Muscle of back (tissue), 11 donors: ENCODE measurements around the gene TMEM106C. TPM values are rescaled to one million over a fixed set of nuclear protein-coding genes. Genes with fewer than 3 reads are reported as not detected.
"Not testable (repeated sequence)": the region's sequence is repeated elsewhere in the genome, so short reads cannot be mapped to it uniquely, and the experiment has no call there.

Experiments
- DNase-seq, 3 donors: peaks; one replicate each; pipeline versions ENCODE4 v3.0.0 to v3.0.0-alpha.2; 2013
- polyA plus RNA-seq, 10 donors: library from polyadenylated mRNA; unstranded; fragments of 120-200 nt; gene quantifications; one replicate each; pipeline ENCODE4 v1.2.1, GENCODE V29; 2013; ENCODE audit not compliant: insufficient read length in 10 of 10

TMEM106C gene
- polyA plus RNA-seq, 10 donors = 51.6 to 67.5 (median 57.6) TPM

DNA sequence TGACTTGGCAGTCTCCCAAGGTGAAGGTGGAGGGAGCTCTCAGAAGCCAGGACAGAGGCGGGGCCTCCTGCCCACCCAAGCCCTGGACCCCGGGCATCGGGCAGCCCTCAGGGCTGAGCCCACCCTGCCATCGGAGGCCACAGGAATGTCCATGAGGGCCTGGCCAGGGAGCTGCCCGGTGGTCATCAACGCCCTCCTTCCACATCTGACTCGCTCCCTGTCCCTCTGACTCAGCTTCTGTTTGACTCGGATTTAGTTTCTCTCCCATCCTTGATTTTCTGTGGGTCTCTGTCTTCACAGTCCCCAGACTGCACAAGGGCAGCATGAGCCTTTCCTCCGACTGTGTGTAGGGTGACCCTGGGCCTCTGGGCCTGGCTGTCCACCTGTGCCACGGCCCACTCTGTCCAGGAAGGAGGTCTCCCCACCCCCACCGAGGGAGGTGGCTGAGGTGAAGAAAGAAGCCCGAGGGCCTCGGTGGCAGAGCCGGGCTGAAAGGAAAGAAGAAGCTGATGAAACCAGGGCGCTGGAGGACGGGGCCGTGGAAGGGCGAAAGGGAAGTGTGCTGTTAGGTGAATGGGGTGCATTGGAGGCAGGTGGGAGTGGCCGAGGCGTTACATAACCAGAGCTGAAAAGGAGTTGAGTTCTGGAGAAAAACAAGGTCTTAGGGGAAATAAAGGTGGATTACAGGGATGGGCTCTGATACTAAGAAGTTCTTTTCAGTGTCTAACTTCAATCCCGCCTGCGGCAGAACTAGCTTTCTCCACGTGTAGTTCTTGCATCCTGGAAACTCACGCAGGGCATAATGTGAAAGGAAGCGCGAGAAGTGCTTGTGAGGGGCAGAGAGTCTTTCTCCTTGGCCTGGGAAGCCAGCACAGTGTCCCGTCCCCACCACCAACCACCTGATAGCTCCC lies 16.7 kb upstream of the TMEM106C start:
- DNase-seq = no peak

DNA sequence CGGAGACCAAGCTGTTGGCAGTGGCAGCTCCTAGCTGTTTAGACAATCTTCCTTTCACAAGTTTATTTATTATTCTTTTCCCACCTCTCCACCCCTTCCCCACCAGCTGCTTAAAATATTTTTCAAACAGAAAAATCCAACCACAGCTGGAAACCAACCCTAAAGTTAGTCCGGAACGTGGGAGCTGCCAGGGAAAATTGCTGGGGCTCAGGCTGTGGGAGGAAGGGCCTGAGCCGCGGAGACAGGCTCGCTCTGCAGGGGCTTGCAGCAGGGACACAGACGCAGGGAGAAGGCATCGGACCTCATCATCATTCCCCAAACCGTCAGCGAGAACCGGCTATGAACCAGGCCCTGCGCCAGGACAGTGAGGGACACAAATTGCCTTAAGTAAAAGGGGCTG lies 16.1 kb upstream of the TMEM106C start:
- peak in 1 of 3 donors; percentile 36 for DNase-seq

DNA sequence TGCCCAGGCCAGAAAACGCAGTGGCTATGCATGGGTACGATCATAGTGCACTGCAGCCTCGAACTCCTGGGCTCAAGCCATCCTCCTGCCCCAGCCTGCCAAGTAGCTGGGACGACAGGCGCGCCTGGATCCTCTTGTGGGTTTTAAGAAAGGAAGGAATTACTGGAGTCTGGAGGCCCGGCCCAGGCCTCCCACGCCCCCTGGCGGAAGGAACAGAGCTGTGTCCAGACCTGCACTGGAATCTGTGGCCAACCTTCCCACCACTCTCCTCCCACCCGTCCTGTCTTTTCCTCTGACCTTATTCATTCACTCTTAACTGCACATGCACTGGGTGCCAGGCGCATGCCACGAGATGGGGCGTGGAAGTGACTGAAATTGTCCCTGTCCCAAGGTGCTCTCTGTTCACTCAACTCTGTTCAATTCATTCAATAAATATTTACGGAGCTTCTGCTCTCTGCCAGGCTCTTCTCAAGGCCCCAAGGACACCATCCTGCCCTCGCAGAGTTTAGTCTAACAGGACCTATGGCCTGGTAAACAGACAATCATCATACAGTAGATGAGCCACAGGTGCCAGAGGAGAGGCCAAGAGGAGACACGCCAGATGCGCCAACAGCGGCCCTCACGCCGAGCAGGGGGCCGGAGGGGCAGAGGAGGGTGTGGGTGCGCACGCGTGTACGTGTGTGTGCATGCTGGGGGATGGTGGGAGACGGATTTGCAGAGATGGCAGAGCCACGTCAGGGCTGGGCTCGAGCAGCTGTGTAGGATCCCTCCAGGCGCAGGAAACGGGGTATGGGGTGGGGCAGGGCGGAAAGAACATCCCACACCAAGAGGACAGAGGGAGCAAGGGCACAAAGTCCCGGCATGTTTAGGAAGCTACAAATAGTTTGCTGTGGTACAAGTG lies 13.7 kb upstream of the TMEM106C start:
- peak; percentile 53 to 78 (median 73) for DNase-seq

DNA sequence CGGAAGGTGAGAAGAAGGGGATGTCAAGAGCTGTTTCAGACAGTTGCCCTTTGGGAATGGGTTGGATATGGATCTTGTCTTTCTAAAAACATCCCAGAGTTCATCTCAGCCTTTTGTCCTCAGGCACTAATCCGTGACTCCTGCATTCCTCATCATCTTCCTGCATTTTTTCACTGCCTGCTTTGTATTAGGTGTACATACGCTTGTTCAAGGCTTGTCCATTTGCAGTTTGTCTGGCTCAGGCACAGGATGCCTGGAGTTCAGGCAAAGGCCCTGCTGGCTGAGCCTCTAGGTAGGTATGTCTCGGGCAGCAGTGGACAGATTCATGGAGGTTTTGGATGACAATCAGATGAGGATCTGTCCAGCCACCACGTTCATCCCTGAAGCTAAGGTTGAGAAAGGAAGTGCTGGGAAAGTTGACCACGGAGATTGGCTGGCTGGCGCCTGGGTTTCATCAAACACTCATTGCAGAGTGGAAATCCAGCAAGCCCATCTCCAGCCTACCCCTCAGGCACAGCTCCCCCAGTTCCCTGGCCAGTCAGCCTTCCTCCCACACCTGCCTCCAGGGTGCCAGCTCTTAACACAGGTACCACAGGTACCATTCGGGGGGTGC lies 12.4 kb upstream of the TMEM106C start:
- DNase-seq = no peak

DNA sequence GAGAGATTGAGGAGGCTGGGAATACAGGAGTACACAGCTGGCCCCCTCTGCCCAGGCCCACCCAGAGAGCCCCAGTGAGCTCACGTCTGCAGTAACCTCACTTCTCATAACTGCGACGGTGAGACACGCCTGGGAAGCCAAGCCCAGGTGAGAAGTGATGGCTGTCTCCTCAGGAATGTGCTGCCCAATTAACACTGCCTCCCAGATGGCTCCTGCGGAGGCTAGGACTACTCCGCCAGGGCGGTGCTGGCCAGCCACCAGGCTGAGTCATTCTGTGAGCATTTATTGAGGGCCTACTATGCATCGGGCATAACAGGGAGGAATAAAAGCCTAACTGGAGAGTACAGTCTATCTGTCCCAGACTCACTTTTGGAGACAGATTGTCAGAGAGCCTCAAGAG lies 9.3 kb upstream of the TMEM106C start:
- no peak for DNase-seq

DNA sequence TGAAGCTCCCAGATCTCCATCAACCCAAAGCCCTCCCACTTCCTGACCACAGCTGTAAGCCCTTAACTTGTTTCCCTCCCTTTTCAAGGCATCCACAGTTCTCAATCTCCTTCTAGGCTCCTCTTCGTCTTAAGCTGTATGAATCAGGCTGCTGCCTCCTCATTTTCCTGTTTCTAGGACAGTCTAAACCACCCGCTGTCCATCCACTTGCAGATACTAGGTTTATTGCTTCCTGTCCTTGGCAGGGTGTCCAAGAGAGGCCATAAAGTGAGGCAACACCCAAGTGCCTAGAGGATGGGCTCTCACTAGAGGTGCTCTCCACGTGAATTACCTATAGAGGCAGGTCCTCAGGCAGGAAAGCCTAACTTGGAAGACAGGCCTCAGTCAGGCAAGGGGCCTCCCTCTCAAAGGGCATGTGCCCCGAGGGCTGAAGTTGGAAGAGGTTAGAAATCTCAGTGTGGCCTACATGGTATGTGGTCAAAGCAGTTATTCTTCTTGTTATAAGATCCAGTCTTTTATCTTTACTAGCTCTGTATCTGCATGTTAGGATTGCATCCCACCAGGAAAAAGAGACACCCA lies 8.8 kb upstream of the TMEM106C start:
- DNase-seq = no peak

DNA sequence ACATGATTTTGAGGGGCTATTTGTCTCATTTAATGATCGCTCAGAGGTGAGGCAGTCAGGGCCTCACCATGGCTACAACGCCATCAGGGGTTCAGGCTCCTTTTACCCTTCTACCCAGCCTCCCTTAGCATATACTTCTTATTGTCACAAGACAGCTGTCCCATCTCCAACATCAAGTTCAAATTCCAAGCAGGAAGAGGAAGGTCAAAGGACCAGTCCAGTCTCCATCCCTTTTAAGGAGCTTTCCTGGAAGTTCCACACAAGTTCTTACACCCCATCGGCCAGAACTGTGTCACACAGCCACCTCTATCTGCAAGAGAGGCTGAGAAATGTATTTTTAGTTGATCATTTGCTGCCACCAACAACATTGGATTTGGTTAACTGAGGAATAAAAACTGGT lies 8.3 kb upstream of the TMEM106C start:
- DNase-seq = no peak

DNA sequence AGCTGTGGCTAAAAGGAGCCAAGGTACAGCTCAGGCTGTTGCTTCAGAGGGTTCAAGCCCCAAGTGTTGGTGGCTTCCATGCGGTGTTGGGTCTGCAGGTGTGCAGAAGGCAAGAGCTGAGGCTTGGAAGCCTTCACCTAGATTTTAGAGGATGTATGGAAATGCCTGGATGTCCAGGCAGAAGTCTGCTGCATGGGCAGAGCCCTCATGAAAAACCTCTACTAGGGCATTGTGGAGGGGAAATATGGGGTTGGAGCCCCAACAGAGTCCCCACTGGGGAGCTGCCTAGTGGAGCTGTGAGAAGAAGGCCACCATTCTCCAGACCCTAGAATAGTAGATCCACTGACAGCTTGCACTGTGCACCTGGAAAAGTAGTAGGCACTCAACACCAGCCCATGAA lies 5.7 kb upstream of the TMEM106C start:
- not testable (repeated sequence) for DNase-seq

DNA sequence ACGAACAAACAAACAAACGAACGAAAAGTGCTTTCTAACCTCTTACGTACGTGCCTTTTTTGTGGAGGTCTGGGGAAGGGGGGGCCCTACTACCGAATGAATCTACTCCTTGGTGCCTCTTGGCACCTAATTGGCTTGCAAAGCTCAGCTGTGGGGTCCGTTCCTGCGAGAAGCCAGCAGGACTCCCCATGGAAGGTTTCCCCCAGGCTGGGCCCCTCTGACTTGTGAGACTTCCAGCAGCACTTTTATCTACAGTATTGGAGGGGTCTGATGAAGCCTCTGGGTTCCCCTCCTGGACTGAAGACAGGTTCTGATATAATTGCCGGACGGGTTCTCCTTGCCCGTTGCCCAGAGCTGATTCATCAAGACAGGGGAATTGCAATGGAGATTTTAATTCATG lies 1.2 kb upstream of the TMEM106C start:
- no peak for DNase-seq

DNA sequence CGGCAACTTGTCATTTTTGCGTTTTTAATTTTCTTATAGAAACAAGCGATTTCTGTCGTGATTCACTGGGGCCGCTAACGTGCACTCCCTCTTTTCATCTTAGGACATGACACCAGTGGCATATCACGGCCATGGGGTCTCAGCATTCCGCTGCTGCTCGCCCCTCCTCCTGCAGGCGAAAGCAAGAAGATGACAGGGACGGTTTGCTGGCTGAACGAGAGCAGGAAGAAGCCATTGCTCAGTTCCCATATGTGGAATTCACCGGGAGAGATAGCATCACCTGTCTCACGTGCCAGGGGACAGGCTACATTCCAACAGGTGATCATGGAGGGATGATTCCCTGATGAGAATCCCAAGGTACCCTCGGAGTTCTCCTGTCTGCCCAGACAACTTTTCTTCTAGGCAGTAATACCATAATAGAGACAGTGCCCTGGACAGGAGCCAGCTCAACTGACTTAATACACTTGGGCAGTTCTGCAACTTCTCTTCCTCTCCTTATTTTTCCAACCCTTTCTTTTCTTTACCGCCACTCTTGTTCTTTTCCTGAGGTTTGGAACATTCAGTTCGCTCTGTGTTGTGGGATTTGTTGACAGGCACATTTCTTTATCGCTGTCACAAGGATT lies 821 bp downstream of the TMEM106C start:
- peak in 2 of 3 donors; percentile 10 to 49 for DNase-seq

DNA sequence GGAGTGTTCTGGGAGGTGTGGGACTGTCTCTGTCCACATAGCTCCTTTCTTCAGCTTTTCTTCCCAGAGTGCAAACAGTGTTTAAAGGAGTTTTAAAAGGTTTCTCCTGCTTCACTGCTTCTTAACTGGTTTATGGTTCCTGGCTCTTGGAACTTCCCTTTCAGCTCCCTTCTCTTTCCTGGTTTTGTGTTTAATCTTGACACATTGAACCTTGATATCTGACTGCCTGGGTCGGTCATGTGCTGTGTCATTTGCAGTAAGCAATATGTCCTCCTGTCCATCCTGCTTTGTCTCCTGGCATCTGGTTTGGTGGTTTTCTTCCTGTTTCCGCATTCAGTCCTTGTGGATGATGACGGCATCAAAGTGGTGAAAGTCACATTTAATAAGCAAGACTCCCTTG lies 2.2 kb downstream of the TMEM106C start:
- no peak for DNase-seq

DNA sequence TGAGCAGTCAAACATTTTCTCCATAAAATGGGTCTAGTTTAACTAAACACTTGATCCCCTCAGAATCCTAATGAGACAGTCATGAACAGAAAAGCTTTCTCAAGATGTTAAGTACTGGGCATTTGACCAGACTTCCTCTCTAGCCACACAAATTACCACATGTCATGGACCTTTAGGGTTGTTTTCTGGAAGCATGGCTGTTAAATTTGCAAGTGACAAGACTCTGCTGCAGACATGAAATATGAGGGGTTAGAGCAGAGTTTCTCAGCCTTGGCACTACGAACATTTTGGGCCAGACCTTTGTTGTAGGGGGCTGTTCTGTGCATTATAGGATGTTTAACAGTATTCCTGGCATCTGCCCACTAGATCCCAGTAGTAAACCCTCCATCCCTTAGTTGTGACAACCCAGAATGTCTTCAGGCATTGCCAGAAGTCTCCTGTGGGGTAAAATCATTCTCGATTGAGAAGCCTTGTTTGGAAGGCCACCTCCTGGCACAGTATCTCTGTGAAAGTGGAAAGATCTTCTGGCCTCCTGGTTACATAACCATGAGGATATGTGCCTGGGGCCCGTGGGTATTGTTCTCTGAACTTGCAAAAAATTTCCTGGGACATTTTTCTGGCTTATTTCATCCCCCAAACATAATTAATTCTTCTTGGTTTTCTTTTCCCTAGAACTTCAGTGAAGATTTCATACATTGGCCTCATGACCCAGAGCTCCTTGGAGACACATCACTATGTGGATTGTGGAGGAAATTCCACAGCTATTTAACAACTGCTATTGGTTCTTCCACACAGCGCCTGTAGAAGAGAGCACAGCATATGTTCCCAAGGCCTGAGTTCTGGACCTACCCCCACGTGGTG lies 4.3 kb downstream of the TMEM106C start:
- peak in 2 of 3 donors; percentile 46 to 74 for DNase-seq

DNA sequence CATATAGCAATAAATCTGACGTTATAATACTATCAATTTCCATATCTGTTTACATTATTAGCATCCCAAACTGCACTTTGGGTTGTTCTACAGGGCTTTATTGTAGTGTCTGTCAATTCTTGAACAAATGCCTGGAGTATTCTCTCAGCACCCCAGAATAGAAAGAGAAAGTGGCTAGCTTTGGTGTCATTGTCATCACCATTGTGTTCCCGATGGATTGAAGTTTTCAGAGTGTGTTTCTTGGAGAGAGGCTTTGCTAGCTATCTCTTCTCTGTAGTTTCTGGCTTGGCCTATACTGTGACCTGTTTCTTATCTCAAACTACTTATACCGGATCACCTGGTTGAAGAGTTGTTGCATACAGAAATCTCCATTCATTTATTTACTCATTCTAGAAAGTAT lies 6.4 kb downstream of the TMEM106C start:
- DNase-seq = no peak

DNA sequence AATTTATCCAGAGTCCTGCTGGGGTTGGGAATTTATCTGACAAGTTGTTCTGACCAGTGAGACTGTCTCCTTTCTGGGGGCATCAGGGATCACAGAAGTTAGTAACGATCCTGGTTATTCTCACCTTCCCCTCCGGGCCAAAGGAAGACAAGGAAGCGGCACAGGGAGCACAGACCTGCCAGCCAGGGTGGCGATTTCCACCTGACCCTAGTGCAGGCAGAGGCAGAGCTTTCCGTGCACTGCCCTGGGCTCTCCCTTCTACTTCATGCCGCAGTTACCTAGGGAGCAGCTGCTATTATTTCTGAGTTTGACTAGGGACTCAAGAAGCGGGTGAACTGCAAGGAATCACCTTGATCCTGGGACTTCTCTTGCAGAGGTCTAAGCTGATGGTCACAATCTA lies 7.4 kb downstream of the TMEM106C start:
- no peak for DNase-seq

DNA sequence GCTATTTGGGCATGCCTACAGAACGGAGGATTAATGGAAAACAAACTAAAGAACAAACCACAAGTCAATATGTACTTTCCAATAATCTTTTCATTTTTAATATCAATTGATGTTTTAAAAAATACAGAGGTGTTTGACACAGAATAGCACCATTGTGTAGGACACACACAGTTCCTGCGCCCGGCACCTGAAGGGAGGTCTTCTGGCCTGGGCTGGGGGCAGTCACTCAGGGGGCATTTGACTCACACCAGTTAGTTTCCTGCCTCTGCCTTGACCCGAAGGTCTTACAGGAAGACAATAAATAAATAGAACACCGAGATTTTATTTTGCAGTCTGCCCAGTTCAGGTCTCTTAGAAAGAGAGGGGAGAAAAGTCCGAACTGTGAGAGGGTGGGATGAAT lies 9.5 kb downstream of the TMEM106C start:
- DNase-seq = no peak

DNA sequence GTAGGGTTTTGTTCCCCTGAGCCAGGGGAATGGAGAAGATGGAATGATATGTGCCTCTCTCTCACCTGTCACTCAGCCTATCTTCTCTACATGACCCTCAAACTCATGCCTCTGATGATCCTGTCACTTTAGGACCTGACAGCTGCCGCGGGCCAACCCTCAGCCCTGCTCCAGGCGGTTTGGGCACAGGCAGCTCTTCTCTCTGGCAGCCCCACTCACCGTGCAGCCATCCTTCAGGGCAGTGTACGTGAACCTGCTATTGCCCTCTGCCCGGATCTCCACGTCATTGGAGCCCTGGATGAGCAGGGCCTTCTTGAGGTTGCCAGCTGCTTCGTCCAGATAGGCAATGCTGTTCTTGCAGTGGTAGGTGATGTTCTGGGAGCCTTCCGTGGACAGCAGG lies 10.5 kb downstream of the TMEM106C start:
- no peak for DNase-seq

DNA sequence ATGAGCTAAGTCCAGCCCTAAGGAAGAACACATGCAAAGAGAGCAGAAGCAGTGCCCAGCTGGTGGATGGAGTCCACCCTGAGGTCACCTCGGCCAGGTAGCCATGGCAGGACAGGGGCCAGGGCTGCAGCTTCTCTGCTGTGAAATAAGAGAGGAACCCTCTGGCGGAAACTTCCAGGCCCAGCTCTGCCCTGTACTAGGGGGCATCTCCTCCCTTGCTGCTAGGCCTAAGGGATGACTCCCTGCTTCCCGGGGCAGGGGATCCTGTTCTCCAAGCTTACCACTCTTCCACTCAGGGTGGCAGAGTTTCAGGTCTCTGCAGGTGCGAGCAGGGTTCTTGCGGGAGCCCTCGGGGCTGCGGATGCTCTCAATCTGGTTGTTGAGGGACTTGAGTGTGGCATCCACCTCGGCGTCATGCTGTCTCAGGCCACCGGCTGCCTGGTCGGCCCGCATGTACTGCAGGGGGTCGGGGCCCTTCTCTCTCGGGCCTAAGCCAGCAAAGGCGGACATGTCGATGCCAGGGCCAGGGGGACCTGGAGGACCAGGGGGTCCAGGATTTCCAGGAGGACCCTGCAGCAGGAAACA lies 11.7 kb downstream of the TMEM106C start:
- DNase-seq = no peak

DNA sequence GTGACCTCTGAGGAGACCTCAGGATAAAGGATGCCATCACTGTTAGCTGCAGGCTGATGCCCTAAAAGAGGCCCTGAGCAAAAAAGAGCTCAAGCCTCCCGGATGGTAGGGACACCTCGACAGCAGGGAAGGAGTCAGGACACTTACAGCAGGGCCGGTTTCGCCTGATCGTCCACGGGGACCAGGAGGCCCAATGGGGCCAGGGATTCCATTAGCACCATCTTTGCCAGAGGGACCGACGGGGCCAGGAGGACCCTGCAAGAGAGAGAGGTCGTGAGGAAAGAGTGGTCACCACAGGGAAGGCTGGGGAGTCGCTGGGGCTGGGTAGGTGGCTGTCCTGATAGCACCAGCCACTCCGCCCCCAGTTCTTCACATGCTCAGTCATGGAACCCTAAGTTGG lies 12.4 kb downstream of the TMEM106C start:
- no peak for DNase-seq

DNA sequence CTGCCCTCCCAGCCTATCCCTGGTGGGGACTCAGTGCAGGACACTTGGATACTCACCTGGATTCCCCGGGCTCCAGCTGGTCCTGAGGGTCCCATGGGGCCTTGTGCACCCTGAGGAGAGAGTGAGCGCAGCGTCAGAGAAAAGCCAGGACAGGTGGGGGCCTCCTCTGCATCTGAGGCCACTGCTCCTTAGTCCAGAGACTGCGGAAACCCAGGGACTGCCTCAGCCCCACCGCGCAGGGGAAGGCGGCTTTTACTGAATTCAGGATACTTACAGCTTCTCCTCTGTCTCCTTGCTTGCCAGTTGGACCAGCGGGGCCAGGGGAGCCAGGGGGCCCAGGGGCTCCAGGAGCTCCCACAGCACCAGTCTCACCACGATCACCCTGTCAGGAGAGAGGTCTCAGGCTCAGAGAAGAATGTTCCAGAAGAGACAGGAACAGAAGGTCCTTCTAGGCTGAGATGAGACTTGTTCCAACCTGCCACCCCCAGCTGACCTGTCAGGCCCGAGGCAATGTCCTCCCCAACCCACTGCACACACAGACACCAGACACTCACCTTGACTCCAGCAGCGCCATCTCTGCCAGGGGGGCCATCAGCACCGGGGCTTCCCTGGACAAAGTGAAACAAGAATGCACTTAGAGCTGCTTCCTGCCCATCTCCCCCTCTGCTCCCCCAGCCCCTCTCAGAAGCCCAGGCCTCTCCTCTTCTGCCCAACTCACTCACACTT lies 13.8 kb downstream of the TMEM106C start:
- no peak for DNase-seq
